Astrocyte of the spinal cord (primary cell): ENCODE measurements around the gene SND1.

Source experiments
- DNase-seq: peaks from one replicate; pipeline ENCODE4 v3.0.0; 2011; ENCODE audit warnings: low read depth, low spot score
- H3K4me3 ChIP-seq: 2 replicates; pipeline ENCODE4 v1.5.1; 2011; ENCODE audit warnings: low read depth, mild to moderate bottlenecking, low read length, moderate library complexity
- CTCF ChIP-seq: IDR thresholded peaks from 2 replicates; pipeline ENCODE4 v1.5.1; 2012; ENCODE audit warnings: low read depth, mild to moderate bottlenecking, low read length, inconsistent platforms
- in situ Hi-C: cut with HindIII; loops from 2 replicates; pipeline ENCODE4 v1.10.0; 2017; ENCODE audit warnings: low sequenced_read_pairs

SND1 gene

GRCh38 chr7:128025380-128025779 lies 373.4 kb downstream of the SND1 start:
- peak; percentile 46 for DNase-seq
- in situ Hi-C loops: no loop called here
- TF ChIP-seq CTCF: no peak
- H3K4me3 ChIP-seq: no peak overlapping the region

GRCh38 chr7:128025819-128026218 lies 373.8 kb downstream of the SND1 start:
- DNase-seq: no peak
- TF ChIP-seq CTCF: no peak
- H3K4me3 ChIP-seq: no peak overlapping the region
- in situ Hi-C loops: no loop called here

GRCh38 chr7:128026551-128026950 lies 374.6 kb downstream of the SND1 start:
- no peak for TF ChIP-seq CTCF
- no peak for DNase-seq
- H3K4me3 ChIP-seq: no peak overlapping the region
- in situ Hi-C loops: no loop called here

GRCh38 chr7:128027485-128027980 lies 375.5 kb downstream of the SND1 start:
- no peak for TF ChIP-seq CTCF
- H3K4me3 ChIP-seq: no peak overlapping the region
- DNase-seq: no peak
- in situ Hi-C loops: no loop called here

GRCh38 chr7:128029405-128029995 lies 377.5 kb downstream of the SND1 start:
- in situ Hi-C loops: no loop called here
- H3K4me3 ChIP-seq: no peak overlapping the region
- DNase-seq: no peak
- no peak for TF ChIP-seq CTCF

GRCh38 chr7:128030263-128030653 lies 378.3 kb downstream of the SND1 start:
- no peak overlapping the region for H3K4me3 ChIP-seq
- in situ Hi-C loops: no loop called here
- no peak for TF ChIP-seq CTCF
- DNase-seq: no peak
